GM21526 (cell line): ENCODE data around the gene CDH4.

Experiments used
- ATAC-seq: cut with Tn5 transposase; IDR thresholded peaks from one replicate; pipeline ENCODE4 v1.9.1; 2021; ENCODE audit warnings: moderate library complexity; ENCODE audit not compliant: unreplicated experiment, low FRiP score

The CDH4 gene

GRCh38 chr20:61634376-61635145, 382.5 kb downstream of the CDH4 start:
- no peak for ATAC-seq

DNA sequence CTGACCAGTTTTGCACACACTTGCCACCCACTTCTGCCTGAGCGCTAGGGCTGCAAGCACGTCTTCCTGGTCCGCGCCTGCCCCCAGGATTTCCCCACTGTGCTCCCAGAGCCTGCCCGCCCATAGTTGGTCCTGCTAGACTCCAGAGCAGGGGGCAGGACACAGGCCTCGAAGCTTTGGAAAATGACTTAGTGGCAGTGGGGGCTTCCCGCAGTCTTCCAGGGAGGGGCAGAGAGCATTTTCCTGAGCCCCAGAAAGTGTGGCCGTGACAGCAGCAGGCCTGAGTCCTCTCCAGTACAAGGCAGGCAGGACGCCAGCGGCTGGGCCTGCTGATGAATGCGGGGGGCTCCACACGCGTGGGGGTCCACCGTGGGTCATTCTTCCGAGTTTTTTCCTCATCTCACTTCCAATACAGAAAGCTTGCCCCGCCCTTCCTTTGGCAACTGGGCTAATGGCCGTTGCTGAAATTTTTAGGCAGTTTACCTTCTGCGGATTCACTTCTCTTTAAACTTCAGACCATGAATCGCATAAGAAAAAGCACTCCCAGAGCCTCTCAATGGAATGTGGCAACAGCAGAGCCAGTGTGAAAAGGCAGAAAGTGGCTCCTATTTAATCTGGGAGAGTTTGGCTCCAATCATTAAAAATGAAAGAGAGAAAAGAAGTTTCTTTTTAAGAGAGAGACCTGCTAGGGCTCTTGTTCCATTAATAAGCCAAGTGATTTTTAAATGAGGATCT, 383.8 kb downstream of the CDH4 start:
- no peak for ATAC-seq

DNA sequence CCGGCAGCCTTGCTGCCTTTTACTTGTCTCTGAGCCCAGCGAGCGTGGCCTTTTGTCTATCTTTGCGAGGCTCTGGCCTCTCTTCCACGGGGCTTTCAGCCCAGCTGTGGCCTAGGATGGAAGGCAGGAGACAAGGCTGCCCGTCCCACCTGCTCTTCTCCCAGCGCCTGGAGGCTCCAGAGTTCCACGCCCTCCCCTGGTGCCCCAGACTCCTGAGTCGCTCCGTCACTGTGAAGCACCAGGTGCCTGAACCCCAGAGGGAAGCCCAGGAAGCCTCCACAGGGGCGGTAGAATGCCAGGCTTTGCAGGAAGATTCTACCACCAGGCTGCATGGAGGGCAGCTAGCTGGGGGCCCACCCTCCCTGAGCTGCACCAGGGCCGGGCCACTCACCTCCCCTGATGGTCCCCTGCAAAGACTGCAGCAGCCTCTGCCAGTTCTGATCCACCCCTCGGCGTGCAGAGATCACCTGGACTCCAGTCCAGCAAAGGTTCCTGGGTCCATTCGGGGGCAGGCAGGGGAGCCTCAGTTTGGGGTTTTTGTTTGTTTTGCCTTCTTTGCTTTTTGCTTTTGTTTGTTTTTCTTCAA, 384.6 kb downstream of the CDH4 start:
- no peak for ATAC-seq

DNA sequence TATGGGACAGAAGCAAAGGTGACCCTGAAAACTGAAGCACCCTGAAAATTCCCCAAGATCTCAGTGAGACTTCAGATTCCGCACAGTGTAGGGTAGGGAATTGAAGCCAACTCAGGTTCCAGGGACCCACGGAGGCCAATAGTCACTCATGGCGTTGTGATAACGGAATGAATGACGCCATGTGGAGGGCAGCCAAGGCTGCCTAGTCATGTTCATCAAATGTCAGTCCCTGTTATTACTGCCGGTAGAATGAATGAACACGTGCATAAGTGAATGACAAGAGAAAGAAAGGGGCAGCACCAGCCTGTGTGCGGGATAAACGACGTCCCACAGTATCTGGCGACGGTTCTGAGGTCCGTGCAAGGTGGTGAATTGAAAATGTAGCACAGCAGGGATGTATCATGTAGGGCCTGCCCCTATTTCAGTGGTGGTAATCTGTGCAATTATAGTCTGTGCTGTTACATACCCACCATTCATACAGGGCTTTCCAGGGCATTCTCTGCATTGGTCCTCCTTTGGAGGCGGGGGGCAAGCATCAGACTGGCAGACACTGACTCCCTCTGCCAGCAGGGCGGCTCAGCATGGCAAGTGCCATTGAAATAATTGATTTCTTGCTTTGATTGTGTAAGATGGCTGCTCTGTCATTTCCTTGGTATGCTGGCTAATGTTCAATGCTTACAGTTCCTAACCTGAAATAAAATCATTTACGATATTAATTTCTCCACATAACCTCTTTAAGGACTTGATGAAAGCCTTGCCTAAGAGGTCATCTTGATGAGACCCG, 386.9 kb downstream of the CDH4 start:
- no peak for ATAC-seq

- no peak for ATAC-seq
Measured at GRCh38 chr20:61640131-61640870, 388.2 kb downstream of the CDH4 start.

DNA sequence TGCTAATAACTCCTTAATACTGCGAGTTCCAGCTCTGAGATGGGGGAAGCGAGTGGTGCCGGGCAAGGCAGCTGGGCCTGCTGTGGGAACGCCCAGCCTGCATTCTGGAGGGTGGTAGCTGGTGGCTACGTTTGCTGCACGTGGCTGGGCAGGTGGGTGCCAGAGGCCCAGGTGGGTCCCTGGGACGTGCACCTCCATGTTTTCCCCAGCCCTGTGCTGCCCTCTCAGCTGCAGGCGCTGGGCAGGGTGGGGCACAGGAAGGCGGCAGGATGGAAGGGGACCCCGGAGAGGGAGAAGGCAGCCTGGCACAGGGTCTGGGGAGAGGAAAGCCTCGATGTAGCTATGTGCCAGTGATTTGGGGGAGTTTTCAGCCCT, 388.8 kb downstream of the CDH4 start:
- no peak for ATAC-seq

- no peak for ATAC-seq
Measured at GRCh38 chr20:61643656-61644377, 391.8 kb downstream of the CDH4 start.

GRCh38 chr20:61644378-61645076, 392.5 kb downstream of the CDH4 start:
- no peak for ATAC-seq

DNA sequence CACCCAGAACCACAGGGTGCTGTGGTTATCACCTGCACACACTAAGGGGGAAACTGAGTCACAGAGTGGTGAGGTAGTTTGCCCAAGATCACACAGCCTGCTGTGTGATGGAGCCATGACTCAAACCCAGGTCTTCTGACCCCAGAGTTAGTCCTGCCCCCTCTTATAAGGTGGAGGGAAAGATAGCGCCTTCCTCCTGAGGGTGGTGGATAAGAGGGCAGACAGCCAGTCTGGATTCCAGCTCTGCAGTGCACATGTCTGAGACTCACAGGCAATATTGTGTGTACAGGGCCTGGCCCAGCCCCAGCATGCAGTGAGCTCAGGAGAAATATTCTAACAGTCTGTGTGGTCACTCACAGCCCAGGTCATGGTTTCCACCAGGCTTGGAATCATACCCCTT, 393.7 kb downstream of the CDH4 start:
- no peak for ATAC-seq

DNA sequence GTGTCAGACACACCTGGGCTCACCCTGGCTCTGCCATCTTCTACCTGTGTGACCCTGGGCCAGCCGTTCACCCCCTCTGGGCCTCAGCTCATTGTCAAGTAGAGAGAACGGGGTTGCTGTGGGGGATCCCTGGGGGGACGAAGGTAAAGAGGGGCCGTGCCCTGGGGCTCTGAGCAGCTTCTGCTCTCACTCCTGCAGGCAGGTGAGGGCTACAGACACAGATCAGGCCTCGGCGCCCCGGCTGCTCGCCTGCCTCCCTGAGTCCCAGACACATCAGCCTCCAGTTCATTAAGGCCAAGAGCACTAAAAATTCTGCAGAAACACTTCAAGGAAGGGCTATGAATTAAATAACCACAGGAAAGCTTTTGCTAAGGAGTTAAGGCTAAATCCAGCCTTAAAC, 394.4 kb downstream of the CDH4 start:
- ATAC-seq = no peak

GRCh38 chr20:61646986-61647385, 394.9 kb downstream of the CDH4 start:
- no peak for ATAC-seq

DNA sequence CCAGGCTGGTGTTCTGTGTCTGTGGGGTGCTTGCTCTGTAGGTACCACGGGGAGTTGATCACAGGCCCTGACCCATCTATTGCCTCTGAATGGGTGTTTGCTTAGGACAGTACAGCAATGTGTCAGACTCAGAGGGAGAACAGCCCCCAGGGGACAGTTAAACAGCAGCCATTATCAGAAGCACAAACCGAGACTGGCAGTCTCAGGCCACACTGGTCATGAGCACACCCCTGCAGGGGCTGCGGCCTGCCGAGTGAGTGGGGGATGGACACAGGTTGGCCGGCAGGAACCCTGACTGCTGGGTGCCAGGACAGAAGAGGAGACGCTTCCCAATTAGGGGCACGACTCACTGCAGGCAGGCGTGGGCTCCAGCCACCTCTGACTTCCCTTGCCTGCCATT, 395.6 kb downstream of the CDH4 start:
- ATAC-seq = no peak

GRCh38 chr20:61649105-61649859, 397.2 kb downstream of the CDH4 start:
- no peak for ATAC-seq

GRCh38 chr20:61649860-61650162, 397.8 kb downstream of the CDH4 start:
- no peak for ATAC-seq

- ATAC-seq = no peak
Measured at GRCh38 chr20:61650912-61651733, 399.1 kb downstream of the CDH4 start.

GRCh38 chr20:61652146-61652545, 400.1 kb downstream of the CDH4 start:
- ATAC-seq = no peak

GRCh38 chr20:61654726-61655125, 402.7 kb downstream of the CDH4 start:
- ATAC-seq = no peak

- no peak for ATAC-seq
Measured at GRCh38 chr20:61655591-61655990, 403.5 kb downstream of the CDH4 start.
